Loucy (cell line): ENCODE results near the gene ADAMTS13.

Experiments
- H2AFZ ChIP-seq: fragments of 200-600 bp; sonication (generic); 2 replicates; pipeline ENCODE4 v1.6.0; 2016; ENCODE audit warnings: antibody characterized with exemption, mild to moderate bottlenecking, low read length, moderate library complexity
- H3F3A ChIP-seq: fragments of 200-600 bp; 2 replicates; pipeline ENCODE4 v1.6.0; 2016; ENCODE audit warnings: antibody characterized with exemption, low read depth, mild to moderate bottlenecking
- H3K27me3 ChIP-seq: fragments of 200-600 bp; sonication (generic); 2 replicates; pipeline ENCODE4 v1.6.1; 2014; ENCODE audit warnings: low read length, mild to moderate bottlenecking; ENCODE audit not compliant: insufficient read depth, poor library complexity, severe bottlenecking
- H3K36me3 ChIP-seq: fragments of 200-600 bp; sonication (generic); 2 replicates; pipeline ENCODE4 v1.6.1; 2016; ENCODE audit warnings: low read length; ENCODE audit not compliant: insufficient read depth
- H3K4me1 ChIP-seq: fragments of 200-600 bp; sonication (generic); 2 replicates; pipeline ENCODE4 v1.5.1; 2014; ENCODE audit warnings: low read length, mild to moderate bottlenecking; ENCODE audit not compliant: insufficient read depth, poor library complexity, severe bottlenecking
- H3K4me2 ChIP-seq: fragments of 200-600 bp; sonication (generic); 2 replicates; pipeline ENCODE4 v1.6.0; 2014; ENCODE audit warnings: antibody characterized with exemption, low read length, low read depth, mild to moderate bottlenecking; ENCODE audit not compliant: poor library complexity, severe bottlenecking
- H3K4me3 ChIP-seq: fragments of 200-600 bp; sonication (generic); 2 replicates; pipeline ENCODE4 v1.5.1; 2014; ENCODE audit warnings: low read length, mild to moderate bottlenecking, mixed read lengths; ENCODE audit not compliant: poor library complexity, severe bottlenecking
- H3K79me2 ChIP-seq: fragments of 200-600 bp; sonication (generic); 2 replicates; pipeline ENCODE4 v1.6.1; 2014; ENCODE audit warnings: low read length; ENCODE audit not compliant: insufficient read depth
- H3K9ac ChIP-seq: fragments of 200-600 bp; sonication (generic); 2 replicates; pipeline ENCODE4 v1.6.0; 2014; ENCODE audit warnings: mild to moderate bottlenecking, low read depth, low read length, moderate library complexity; ENCODE audit not compliant: poor library complexity, severe bottlenecking
- H3K9me2 ChIP-seq: fragments of 200-600 bp; sonication (generic); replicated peaks from 2 replicates; pipeline ENCODE4 v1.6.1; 2016; ENCODE audit warnings: low read depth, low read length, mixed read lengths
- H3K9me3 ChIP-seq: fragments of 200-600 bp; sonication (generic); 2 replicates; pipeline ENCODE4 v1.6.1; 2014; ENCODE audit warnings: mild to moderate bottlenecking, antibody characterized with exemption, low read length, low read depth; ENCODE audit not compliant: insufficient read depth
- H4K20me1 ChIP-seq: fragments of 200-600 bp; sonication (generic); 2 replicates; pipeline ENCODE4 v1.6.0; 2014; ENCODE audit warnings: antibody characterized with exemption, low read length, mild to moderate bottlenecking; ENCODE audit not compliant: insufficient read depth, poor library complexity, severe bottlenecking
- CTCF ChIP-seq: fragments of 200-600 bp; sonication (generic); conservative IDR thresholded peaks from 2 replicates; pipeline ENCODE4 v1.5.1; 2014; ENCODE audit warnings: mild to moderate bottlenecking, antibody characterized with exemption, low read length
- EZH2phosphoT487 ChIP-seq: fragments of 200-600 bp; IDR thresholded peaks from 2 replicates; pipeline ENCODE4 v1.6.1; 2018; ENCODE audit warnings: antibody characterized with exemption, mild to moderate bottlenecking, moderate library complexity, borderline replicate concordance

The ADAMTS13 gene

DNA sequence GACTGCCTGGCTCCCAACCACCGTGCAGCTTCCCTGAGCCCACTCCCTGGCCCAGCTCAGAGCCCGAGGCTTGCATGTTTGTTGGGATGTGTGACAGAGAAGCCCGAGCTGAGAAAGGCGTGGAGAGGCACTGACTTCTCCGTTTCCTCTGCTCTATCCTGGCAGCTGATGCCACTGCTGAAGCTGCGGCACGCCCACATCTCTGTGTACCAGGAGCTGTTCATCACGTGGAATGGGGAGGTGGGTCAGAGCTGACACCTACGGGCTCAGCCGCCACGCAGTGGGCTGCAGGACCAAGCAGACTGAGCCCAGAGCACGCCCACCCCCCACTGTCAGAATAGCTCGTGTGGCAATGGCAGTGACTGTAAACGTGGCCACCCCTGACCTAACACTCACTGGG is 36.7 kb upstream of the ADAMTS13 start:
- Histone ChIP-seq H3K4me1 (no peaks in the 10 kb centered on the region), H3K4me3 (no peak overlapping the region), H4K20me1 (no peaks in the 10 kb centered on the region), H3K4me2 (no peak overlapping the region), H2AFZ (no peak overlapping the region), H3K27me3 (no peaks in the 10 kb centered on the region), H3K79me2 (no peaks in the 10 kb centered on the region), H3K9me2 (no peaks in the 10 kb centered on the region), H3K36me3 (no peaks in the 10 kb centered on the region), H3F3A (no peaks in the 10 kb centered on the region), H3K9me3 (no peaks in the 10 kb centered on the region), H3K9ac (no peak overlapping the region)
- TF ChIP-seq EZH2phosphoT487: no peak
- TF ChIP-seq CTCF: no peak

GRCh38 chr9:133386338-133386737 is 35.8 kb upstream of the ADAMTS13 start:
- Histone ChIP-seq H3K4me3 (no peak overlapping the region), H3K9me3 (no peaks in the 10 kb centered on the region), H2AFZ (no peak overlapping the region), H3K4me2 (no peak overlapping the region), H3K36me3 (no peaks in the 10 kb centered on the region), H3K4me1 (no peaks in the 10 kb centered on the region), H3F3A (no peaks in the 10 kb centered on the region), H3K9me2 (no peaks in the 10 kb centered on the region), H4K20me1 (no peaks in the 10 kb centered on the region), H3K27me3 (no peaks in the 10 kb centered on the region), H3K9ac (no peak overlapping the region), H3K79me2 (no peaks in the 10 kb centered on the region)
- TF ChIP-seq CTCF (no peak), EZH2phosphoT487 (no peak)

DNA sequence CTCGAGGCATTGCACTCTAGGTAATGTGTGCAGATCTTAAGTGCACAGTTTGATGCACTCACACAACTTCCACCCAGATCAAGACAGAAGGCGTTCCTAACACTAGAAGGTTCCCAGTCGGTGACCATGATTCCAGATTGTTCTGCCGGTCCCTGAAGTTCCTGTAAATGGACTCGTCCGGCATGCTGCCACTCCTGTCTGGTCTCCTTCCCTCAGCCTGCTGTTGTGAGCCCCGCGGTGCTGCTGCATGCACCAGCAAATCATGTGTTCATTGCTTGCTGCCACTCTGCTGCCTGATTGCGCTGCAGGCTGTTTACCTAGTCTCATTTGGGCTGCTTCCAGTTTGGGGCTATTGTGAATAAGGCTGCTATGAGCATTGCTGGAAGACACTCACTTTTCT is 34.5 kb upstream of the ADAMTS13 start:
- no peak overlapping the region for H3K4me2 ChIP-seq
- H3K9me2 ChIP-seq: no peaks in the 10 kb centered on the region
- H2AFZ ChIP-seq: no peak overlapping the region
- no peaks in the 10 kb centered on the region for H3F3A ChIP-seq
- no peak overlapping the region for H3K9ac ChIP-seq
- no peaks in the 10 kb centered on the region for H4K20me1 ChIP-seq
- H3K4me3 ChIP-seq: no peak overlapping the region
- no peaks in the 10 kb centered on the region for H3K36me3 ChIP-seq
- no peak for TF ChIP-seq CTCF
- TF ChIP-seq EZH2phosphoT487: no peak
- H3K9me3 ChIP-seq: no peaks in the 10 kb centered on the region
- no peaks in the 10 kb centered on the region for H3K79me2 ChIP-seq
- no peaks in the 10 kb centered on the region for H3K27me3 ChIP-seq
- H3K4me1 ChIP-seq: no peaks in the 10 kb centered on the region
